HepG2 (cell line): ENCODE results near the gene PIN4. TPM values are rescaled to one million over a fixed set of nuclear protein-coding genes. Genes with fewer than 3 reads are reported as not detected.

Source experiments
- ATAC-seq: fragments of 200-7000 bp; cut with Tn5 transposase; 3 replicates; pipeline ENCODE4 v1.9.1; 2020; ENCODE audit warnings: mild to moderate bottlenecking, moderate library complexity
- BruUV-seq: library from RNA; stranded (reverse); fragments of 400-500 nt; replicated peaks from 2 replicates; lab custom pipeline; 2021; lab: Mats Ljungman, UMichigan
- CTCF ChIA-PET: fragments of 300-600 bp; formaldehyde crosslinking; extraction: SDS; loops from one replicate; lab custom pipeline; 2021; ENCODE audit warnings: low total read pairs, inconsistent platforms, low intra/inter-chr PET ratio; lab: Yijun Ruan, JAX
- POLR2A ChIA-PET: fragments of 350-600 bp; sonication (Branson Sonifier 250); formaldehyde crosslinking; loops from one replicate; lab custom pipeline; 2020; ENCODE audit warnings: antibody characterized with exemption, inconsistent platforms; lab: Yijun Ruan, JAX
- DNase-seq: peaks from one replicate; pipeline ENCODE4 v3.0.0-alpha.2; 2015; ENCODE audit warnings: low spot score
- FAIRE-seq: peaks from 3 replicates; lab custom pipeline; 2011; peaks lifted over from hg19 to GRCh38; lab: Jason Lieb, UNC
- H2AFZ ChIP-seq: one replicate; pipeline ENCODE4 v1.6.1; 2011; ENCODE audit warnings: low read length, inconsistent platforms
- H3K27ac ChIP-seq: fragments of 300-600 bp; 3 replicates; pipeline ENCODE4 v1.8.0; 2011; ENCODE audit warnings: mixed run types, mild to moderate bottlenecking, mixed read lengths, low read length, inconsistent platforms; ENCODE audit not compliant: insufficient read depth; ENCODE audit errors: extremely low read length
- H3K27me3 ChIP-seq, 2 experiments: fragments of 200-600 bp in 1 of 2; 2 replicates in 1 of 2; 3 replicates in 1 of 2; pipeline versions ENCODE4 v1.6.0 to v1.8.0; 2011; ENCODE audit warnings: low read length in 2 of 2, mild to moderate bottlenecking in 2 of 2, moderate library complexity in 2 of 2, inconsistent platforms in 1 of 2; ENCODE audit not compliant: insufficient read depth in 2 of 2, control insufficient read depth in 1 of 2
- H3K36me3 ChIP-seq, 2 experiments: fragments of 200-600 bp in 1 of 2; replicated peaks in 1 of 2; 2 replicates in 1 of 2; 3 replicates in 1 of 2; pipeline versions ENCODE4 v1.5.1 to v1.8.0; 2011; ENCODE audit warnings: low read length in 2 of 2, inconsistent platforms in 1 of 2; ENCODE audit not compliant: insufficient read depth in 2 of 2, control insufficient read depth in 1 of 2
- H3K4me1 ChIP-seq: 2 replicates; pipeline ENCODE4 v1.5.1; 2012; ENCODE audit warnings: low read length, inconsistent platforms; ENCODE audit not compliant: insufficient read depth
- H3K4me2 ChIP-seq: 2 replicates; pipeline ENCODE4 v1.6.0; 2011; ENCODE audit warnings: low read depth, low read length, inconsistent platforms
- H3K4me3 ChIP-seq, 3 experiments: fragments of 200-600 bp in 1 of 3; sonication (generic), shearing (Covaris generic) in 1 of 3; replicated peaks in 1 of 3; 2 replicates each; pipeline ENCODE4 v1.5.1; 2011 to 2016; ENCODE audit warnings: low read length in 3 of 3, inconsistent platforms in 2 of 3, low read depth in 2 of 3, mild to moderate bottlenecking in 2 of 3, control low read depth in 1 of 3, mixed read lengths in 1 of 3; ENCODE audit not compliant: insufficient read depth in 1 of 3
- H3K79me2 ChIP-seq: one replicate; pipeline ENCODE4 v1.6.1; 2011; ENCODE audit warnings: low read length, inconsistent platforms; ENCODE audit not compliant: insufficient read depth
- H3K9ac ChIP-seq: 2 replicates; pipeline ENCODE4 v1.6.0; 2011; ENCODE audit warnings: mild to moderate bottlenecking, low read depth, low read length, inconsistent platforms; ENCODE audit not compliant: insufficient read depth
- H3K9me3 ChIP-seq: 2 replicates; pipeline ENCODE4 v1.5.1; 2012; ENCODE audit warnings: mild to moderate bottlenecking, low read length
- H4K20me1 ChIP-seq: 2 replicates; pipeline ENCODE4 v1.6.0; 2011; ENCODE audit warnings: inconsistent platforms, mild to moderate bottlenecking, low read length, moderate library complexity; ENCODE audit not compliant: insufficient read depth
- BHLHE40 ChIP-seq: IDR thresholded peaks from 2 replicates; pipeline ENCODE4 v1.6.1; 2011; ENCODE audit warnings: low read length, improper control_type of control experiment
- HNRNPH1 ChIP-seq: fragments of 200-400 bp; formaldehyde crosslinking; optimal IDR thresholded peaks from 2 replicates; pipeline ENCODE3; 2017; ENCODE audit warnings: mild to moderate bottlenecking, low read depth, low read length
- IKZF5 ChIP-seq: IDR thresholded peaks from 2 replicates; pipeline ENCODE4 v1.6.1; 2018; ENCODE audit warnings: missing genetic modification reagents, mild to moderate bottlenecking, missing compliant biosample characterization
- PHF20 ChIP-seq: sonication (generic); formaldehyde crosslinking; IDR thresholded peaks from 2 replicates; pipeline ENCODE4 v1.5.0; 2020; ENCODE audit warnings: mild to moderate bottlenecking, missing genetic modification reagents
- POGK ChIP-seq: sonication (generic); formaldehyde crosslinking; conservative IDR thresholded peaks from 2 replicates; pipeline ENCODE4 v1.8.0; 2022; ENCODE audit warnings: mild to moderate bottlenecking, moderate library complexity, missing genetic modification reagents
- SMAD3 ChIP-seq: sonication (generic); formaldehyde crosslinking; IDR thresholded peaks from 2 replicates; pipeline ENCODE4 v1.4.0; 2020; ENCODE audit warnings: missing genetic modification reagents
- ZBED4 ChIP-seq: sonication (generic); formaldehyde crosslinking; IDR thresholded peaks from 2 replicates; pipeline ENCODE4 v1.4.0; 2020; ENCODE audit warnings: missing genetic modification reagents, borderline replicate concordance
- ZBTB1 ChIP-seq: sonication (generic); formaldehyde crosslinking; IDR thresholded peaks from 2 replicates; pipeline ENCODE4 v1.4.0; 2020; ENCODE audit warnings: missing genetic modification reagents, borderline replicate concordance
- ZFP90 ChIP-seq: sonication (generic); formaldehyde crosslinking; IDR thresholded peaks from 2 replicates; pipeline ENCODE4 v1.8.0; 2022; ENCODE audit warnings: missing genetic modification reagents, mild to moderate bottlenecking, inconsistent platforms, borderline replicate concordance
- ZNF282 ChIP-seq: fragments of 450-650 bp; IDR thresholded peaks from 2 replicates; pipeline ENCODE4 v1.6.1; 2018; ENCODE audit not compliant: partially characterized antibody
- ZSCAN5A ChIP-seq: sonication (generic); formaldehyde crosslinking; IDR thresholded peaks from 2 replicates; pipeline ENCODE4 v1.8.0; 2022; ENCODE audit warnings: mild to moderate bottlenecking, missing genetic modification reagents, borderline replicate concordance
- WGBS: methylation state at CpG from one replicate; pipeline ENCODE4 v1.1.6; 2017; ENCODE audit warnings: low lambda C conversion rate; 5-methylcytosine and 5-hydroxymethylcytosine counted together
- in situ Hi-C: cut with HindIII; loops from 2 replicates; pipeline ENCODE4 v1.10.0; 2017; ENCODE audit warnings: low pct_unique_long_range_greater_than_20kb; ENCODE audit not compliant: extremely low pct_ligation_motif_present
- intact Hi-C: fragments of 100-400 bp; cut with micrococcal nuclease; formaldehyde crosslinking; loops from one replicate; pipeline ENCODE4 v1.10.0; 2022; ENCODE audit not compliant: unreplicated experiment
- polyA plus RNA-seq, 8 experiments: library from polyadenylated mRNA; depleted of rRNA in 3 of 8; stranded (reverse) in 7 of 8; unstranded in 1 of 8; fragments of >200 nt; fragmentation: Illumina TruSeq in 4 of 8; extraction: Trizol in 4 of 8; gene quantifications; 2 replicates each; pipeline versions ENCODE4 v1.2.1 to v1.2.3, GENCODE V29; 2011 to 2016; ENCODE audit warnings: low read depth in 4 of 8, missing spikeins in 1 of 8, mixed read lengths in 1 of 8; ENCODE audit not compliant: insufficient read depth in 1 of 8
- total RNA-seq, 5 experiments: library from RNA; depleted of rRNA; stranded (reverse); fragments of >200 nt; fragmentation: Illumina TruSeq; extraction: Trizol; gene quantifications; 2 replicates each; pipeline ENCODE4 v1.2.3, GENCODE V29; 2016; ENCODE audit warnings: low read depth in 1 of 5

Gene PIN4
- total and polyA plus RNA-seq, 2 of the 13 experiments (the other 11 are each of a cell fraction or from before 2014, with no cell fraction given) = 12.6 to 29.5 TPM

GRCh38 chrX:72141372-72142004 is 40.1 kb upstream of the PIN4 start (continued):
- TF ChIP-seq POGK (CRISPR knock-in tag) (no peak), ZSCAN5A (CRISPR knock-in tag) (no peak), IKZF5 (no peak), BHLHE40 (no peak)

- ChIA-PET POLR2A (no interaction called here), CTCF (no interaction called here)
- DNase-seq = no peak
- Histone ChIP-seq H3K9me3 (no peaks in the 10 kb centered on the region), H3K9ac (no peak overlapping the region), H3K27me3 (no peaks in the 10 kb centered on the region), H3K36me3 (no peaks in the 10 kb centered on the region), H2AFZ (no peak overlapping the region), H3K4me2 (no peak overlapping the region), H4K20me1 (no peaks in the 10 kb centered on the region), H3K4me1 (no peaks in the 10 kb centered on the region), H3K27ac (no peak overlapping the region), H3K79me2 (no peaks in the 10 kb centered on the region), H3K4me3 (no peak overlapping the region)
- in situ Hi-C loops (no loop called here), intact Hi-C loops (no loop called here)
- 13% methylated on average over 5 of the region's 8 CpGs for WGBS
- no peak for ATAC-seq
- no TSS peak for BruUV-seq
- no peak for FAIRE-seq
- TF ChIP-seq SMAD3 (CRISPR knock-in tag) (no peak), ZBED4 (CRISPR knock-in tag) (no peak), ZBTB1 (no peak), HNRNPH1 (no peak), ZFP90 (CRISPR knock-in tag) (no peak), PHF20 (no peak), ZNF282 (no peak)
Measured at GRCh38 chrX:72142094-72142793, 39.3 kb upstream of the PIN4 start.
